WTC11 (cell line): ENCODE data around the gene TC2N. TPM values are rescaled to one million over a fixed set of nuclear protein-coding genes. Genes with fewer than 3 reads are reported as not detected.

ENCODE experiments used
- ATAC-seq: fragments of 200-7000 bp; cut with Tn5 transposase; 2 replicates; pipeline ENCODE4 v1.10.0; 2021; ENCODE audit warnings: mild to moderate bottlenecking, moderate library complexity
- CTCF ChIA-PET: fragments of 300-600 bp; sonication (Branson Sonifier 250); formaldehyde crosslinking; loops from one replicate; lab custom pipeline; 2021; ENCODE audit warnings: antibody characterized with exemption; lab: Charles Lee
- POLR2A ChIA-PET: fragments of 350-600 bp; sonication (Branson Sonifier 250); formaldehyde crosslinking; loops from one replicate; lab custom pipeline; 2021; ENCODE audit warnings: antibody characterized with exemption; lab: Charles Lee
- DNase-seq: peaks from one replicate; pipeline ENCODE4 v3.0.0; 2021; ENCODE audit warnings: low spot score
- H3K27ac Mint-ChIP-seq: 2 replicates; pipeline ENCODE4 v1.8.0; 2021; ENCODE audit warnings: mixed read lengths
- H3K27me3 Mint-ChIP-seq: 2 replicates; pipeline ENCODE4 v1.8.0; 2021; ENCODE audit warnings: low read depth, mild to moderate bottlenecking, moderate library complexity, mixed read lengths
- H3K36me3 Mint-ChIP-seq: 2 replicates; pipeline ENCODE4 v1.8.0; 2021; ENCODE audit warnings: mixed read lengths
- H3K4me1 Mint-ChIP-seq: 2 replicates; pipeline ENCODE4 v1.8.0; 2022; ENCODE audit warnings: mixed read lengths
- H3K4me3 Mint-ChIP-seq: 2 replicates; pipeline ENCODE4 v1.8.0; 2021; ENCODE audit warnings: mild to moderate bottlenecking, moderate library complexity, mixed read lengths
- H3K9me3 Mint-ChIP-seq: 2 replicates; pipeline ENCODE4 v1.8.0; 2021; ENCODE audit warnings: mixed read lengths
- AFF4 ChIP-seq: sonication (generic); formaldehyde crosslinking; IDR thresholded peaks from 2 replicates; pipeline ENCODE4 v1.8.1; 2023; ENCODE audit warnings: mild to moderate bottlenecking, missing genetic modification reagents, borderline replicate concordance
- ATF3 ChIP-seq: sonication (generic); formaldehyde crosslinking; conservative IDR thresholded peaks from 2 replicates; pipeline ENCODE4 v1.8.1; 2022; ENCODE audit warnings: mild to moderate bottlenecking, missing genetic modification reagents
- CBFB ChIP-seq: sonication (generic); formaldehyde crosslinking; IDR thresholded peaks from 2 replicates; pipeline ENCODE4 v1.8.1; 2022; ENCODE audit warnings: mild to moderate bottlenecking, low read depth, missing genetic modification reagents
- FOXP4 ChIP-seq: sonication (generic); formaldehyde crosslinking; IDR thresholded peaks from 2 replicates; pipeline ENCODE4 v1.8.0; 2022; ENCODE audit warnings: mild to moderate bottlenecking, missing genetic modification reagents
- HMGA2 ChIP-seq: fragments of 250-450 bp; sonication (Bioruptor Pico); IDR thresholded peaks from 2 replicates; pipeline ENCODE4 v1.4.0; 2021; ENCODE audit warnings: mild to moderate bottlenecking, moderate library complexity
- IRF1 ChIP-seq: sonication (generic); formaldehyde crosslinking; IDR thresholded peaks from 2 replicates; pipeline ENCODE4 v1.8.0; 2023; ENCODE audit warnings: missing genetic modification reagents
- KAT7 ChIP-seq: sonication (generic); formaldehyde crosslinking; IDR thresholded peaks from 2 replicates; pipeline ENCODE4 v1.8.1; 2023; ENCODE audit warnings: missing genetic modification reagents, mild to moderate bottlenecking, borderline replicate concordance
- MLX ChIP-seq: sonication (generic); formaldehyde crosslinking; IDR thresholded peaks from 2 replicates; pipeline ENCODE4 v1.8.1; 2023; ENCODE audit warnings: mild to moderate bottlenecking, missing genetic modification reagents, moderate library complexity
- MXD4 ChIP-seq: fragments of 250-450 bp; sonication (Bioruptor Pico); IDR thresholded peaks from 2 replicates; pipeline ENCODE4 v1.8.0; 2021; ENCODE audit warnings: mild to moderate bottlenecking, moderate library complexity, borderline replicate concordance
- NFE2L1 ChIP-seq: sonication (generic); formaldehyde crosslinking; IDR thresholded peaks from 2 replicates; pipeline ENCODE4 v1.8.1; 2023; ENCODE audit warnings: missing genetic modification reagents
- NR1H2 ChIP-seq: sonication (generic); formaldehyde crosslinking; IDR thresholded peaks from 2 replicates; pipeline ENCODE4 v1.9.0; 2021; ENCODE audit warnings: mild to moderate bottlenecking, moderate library complexity, missing genetic modification reagents
- RELA ChIP-seq: sonication (generic); formaldehyde crosslinking; IDR thresholded peaks from 2 replicates; pipeline ENCODE4 v1.8.1; 2022; ENCODE audit warnings: missing genetic modification reagents, mild to moderate bottlenecking, borderline replicate concordance
- STAT6 ChIP-seq: sonication (generic); formaldehyde crosslinking; conservative IDR thresholded peaks from 2 replicates; pipeline ENCODE4 v1.8.1; 2023; ENCODE audit warnings: mild to moderate bottlenecking, low read depth, missing genetic modification reagents, moderate library complexity
- TEAD1 ChIP-seq: sonication (generic); formaldehyde crosslinking; IDR thresholded peaks from 2 replicates; pipeline ENCODE4 v1.8.0; 2022; ENCODE audit warnings: mild to moderate bottlenecking, missing genetic modification reagents
- ZNF121 ChIP-seq: sonication (generic); formaldehyde crosslinking; IDR thresholded peaks from 2 replicates; pipeline ENCODE4 v1.8.0; 2023; ENCODE audit warnings: missing genetic modification reagents
- ZNF423 ChIP-seq: fragments of 250-450 bp; sonication (Bioruptor Pico); IDR thresholded peaks from 2 replicates; pipeline ENCODE4 v2.1.2; 2022; ENCODE audit warnings: mild to moderate bottlenecking, moderate library complexity
- total RNA-seq: library from RNA; stranded (reverse); gene quantifications from 3 replicates; pipeline ENCODE4 v1.2.3, GENCODE V29; 2021
- TF ChIP-seq, protein P1 (sequence below): sonication (generic); formaldehyde crosslinking; IDR thresholded peaks from 2 replicates; pipeline ENCODE4 v1.8.1; 2022; ENCODE audit warnings: low read depth, mild to moderate bottlenecking, moderate library complexity, missing genetic modification reagents, borderline replicate concordance
- TF ChIP-seq, protein P2 (sequence below): fragments of 250-450 bp; sonication (Bioruptor Pico); IDR thresholded peaks from 2 replicates; pipeline ENCODE4 v1.9.0; 2021; ENCODE audit warnings: moderate library complexity, mild to moderate bottlenecking, inconsistent platforms, borderline replicate concordance
- TF ChIP-seq, protein P3 (sequence below): fragments of 250-450 bp; sonication (Bioruptor Pico); IDR thresholded peaks from 2 replicates; pipeline ENCODE4 v1.9.0; 2021; ENCODE audit warnings: mild to moderate bottlenecking

The TC2N gene
- total RNA-seq, 1 experiment from 2014 or later = 33.0 TPM

GRCh38 chr14:91883753-91884152, 16.4 kb upstream of the TC2N start (continued):
- TF ChIP-seq, protein P1, sequence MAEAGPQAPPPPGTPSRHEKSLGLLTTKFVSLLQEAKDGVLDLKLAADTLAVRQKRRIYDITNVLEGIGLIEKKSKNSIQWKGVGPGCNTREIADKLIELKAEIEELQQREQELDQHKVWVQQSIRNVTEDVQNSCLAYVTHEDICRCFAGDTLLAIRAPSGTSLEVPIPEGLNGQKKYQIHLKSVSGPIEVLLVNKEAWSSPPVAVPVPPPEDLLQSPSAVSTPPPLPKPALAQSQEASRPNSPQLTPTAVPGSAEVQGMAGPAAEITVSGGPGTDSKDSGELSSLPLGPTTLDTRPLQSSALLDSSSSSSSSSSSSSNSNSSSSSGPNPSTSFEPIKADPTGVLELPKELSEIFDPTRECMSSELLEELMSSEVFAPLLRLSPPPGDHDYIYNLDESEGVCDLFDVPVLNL (CRISPR knock-in tag) = no peak
- TF ChIP-seq NR1H2 (CRISPR knock-in tag) (no peak), ZNF423 (CRISPR knock-in tag) (no peak), ZNF121 (no peak), STAT6 (CRISPR knock-in tag) (no peak), MLX (CRISPR knock-in tag) (no peak)

DNA sequence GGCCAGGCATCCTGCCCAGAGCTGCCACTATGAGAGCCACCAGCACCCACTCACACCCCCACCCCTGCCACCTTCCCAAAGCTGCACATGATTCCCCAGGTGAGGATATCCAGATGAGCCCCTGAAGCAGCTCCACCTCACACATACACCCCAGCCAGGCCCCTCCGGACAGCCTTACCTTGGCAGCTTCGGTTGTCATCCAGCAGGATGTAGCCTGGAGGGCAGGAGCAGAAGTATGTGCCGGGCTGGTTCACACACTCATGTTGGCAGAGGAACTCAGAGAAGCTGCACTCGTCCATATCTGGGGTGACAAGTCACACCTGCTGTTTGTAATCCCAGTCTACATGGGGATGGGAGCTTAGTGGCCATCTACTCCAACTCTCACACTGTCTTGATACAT, 15.4 kb upstream of the TC2N start:
- ATAC-seq = no peak
- H3K4me3 Mint-ChIP-seq = no peak overlapping the region
- no peak for DNase-seq
- ChIA-PET POLR2A (no interaction called here), CTCF (interaction anchor here (1.1 kb wide), 3 partner anchors 82 to 308 kb away, joined by 3 to 5 read pairs (median 3); no protein-coding TSS in a partner anchor)
- no peak overlapping the region for H3K27ac Mint-ChIP-seq
- no peaks in the 10 kb centered on the region for H3K27me3 Mint-ChIP-seq
- no peaks in the 10 kb centered on the region for H3K36me3 Mint-ChIP-seq
- H3K9me3 Mint-ChIP-seq = no peaks in the 10 kb centered on the region
- H3K4me1 Mint-ChIP-seq = 0 out of 2 replicates have a peak, but pooled peaks cover 3% of the 10 kb centered on the region
- no peak for TF ChIP-seq RELA (CRISPR knock-in tag)
- TF ChIP-seq, protein P1 (CRISPR knock-in tag) = no peak
- no peak for TF ChIP-seq CBFB (CRISPR knock-in tag)
- no peak for TF ChIP-seq NFE2L1 (CRISPR knock-in tag)
- no peak for TF ChIP-seq ATF3
- no peak for TF ChIP-seq NR1H2 (CRISPR knock-in tag)
- TF ChIP-seq KAT7 (CRISPR knock-in tag) = no peak
- TF ChIP-seq, protein P2, sequence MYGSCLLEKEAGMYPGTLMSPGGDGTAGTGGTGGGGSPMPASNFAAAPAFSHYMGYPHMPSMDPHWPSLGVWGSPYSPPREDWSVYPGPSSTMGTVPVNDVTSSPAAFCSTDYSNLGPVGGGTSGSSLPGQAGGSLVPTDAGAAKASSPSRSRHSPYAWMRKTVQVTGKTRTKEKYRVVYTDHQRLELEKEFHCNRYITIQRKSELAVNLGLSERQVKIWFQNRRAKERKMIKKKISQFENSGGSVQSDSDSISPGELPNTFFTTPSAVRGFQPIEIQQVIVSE (CRISPR knock-in tag) = no peak
- TF ChIP-seq, protein P3, sequence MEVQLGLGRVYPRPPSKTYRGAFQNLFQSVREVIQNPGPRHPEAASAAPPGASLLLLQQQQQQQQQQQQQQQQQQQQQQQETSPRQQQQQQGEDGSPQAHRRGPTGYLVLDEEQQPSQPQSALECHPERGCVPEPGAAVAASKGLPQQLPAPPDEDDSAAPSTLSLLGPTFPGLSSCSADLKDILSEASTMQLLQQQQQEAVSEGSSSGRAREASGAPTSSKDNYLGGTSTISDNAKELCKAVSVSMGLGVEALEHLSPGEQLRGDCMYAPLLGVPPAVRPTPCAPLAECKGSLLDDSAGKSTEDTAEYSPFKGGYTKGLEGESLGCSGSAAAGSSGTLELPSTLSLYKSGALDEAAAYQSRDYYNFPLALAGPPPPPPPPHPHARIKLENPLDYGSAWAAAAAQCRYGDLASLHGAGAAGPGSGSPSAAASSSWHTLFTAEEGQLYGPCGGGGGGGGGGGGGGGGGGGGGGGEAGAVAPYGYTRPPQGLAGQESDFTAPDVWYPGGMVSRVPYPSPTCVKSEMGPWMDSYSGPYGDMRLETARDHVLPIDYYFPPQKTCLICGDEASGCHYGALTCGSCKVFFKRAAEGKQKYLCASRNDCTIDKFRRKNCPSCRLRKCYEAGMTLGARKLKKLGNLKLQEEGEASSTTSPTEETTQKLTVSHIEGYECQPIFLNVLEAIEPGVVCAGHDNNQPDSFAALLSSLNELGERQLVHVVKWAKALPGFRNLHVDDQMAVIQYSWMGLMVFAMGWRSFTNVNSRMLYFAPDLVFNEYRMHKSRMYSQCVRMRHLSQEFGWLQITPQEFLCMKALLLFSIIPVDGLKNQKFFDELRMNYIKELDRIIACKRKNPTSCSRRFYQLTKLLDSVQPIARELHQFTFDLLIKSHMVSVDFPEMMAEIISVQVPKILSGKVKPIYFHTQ (CRISPR knock-in tag) = no peak
- TF ChIP-seq IRF1 (CRISPR knock-in tag) = no peak
- no peak for TF ChIP-seq HMGA2 (CRISPR knock-in tag)
- no peak for TF ChIP-seq AFF4 (CRISPR knock-in tag)
- TF ChIP-seq FOXP4 = no peak
- TF ChIP-seq TEAD1 (CRISPR knock-in tag) = no peak
- TF ChIP-seq MXD4 (CRISPR knock-in tag) = no peak
